ENCODE results near the gene MCOLN1. TPM values are rescaled to one million over a fixed set of nuclear protein-coding genes. Genes with fewer than 3 reads are reported as not detected.
A peak's percentile ranks its signal among the peaks of the same experiment; 100 is the strongest.

The MCOLN1 gene
- total and polyA plus RNA-seq, 2 of the 4 experiments (the other 2 are of a cell fraction), result 3.4 to 19.6 TPM

DNA sequence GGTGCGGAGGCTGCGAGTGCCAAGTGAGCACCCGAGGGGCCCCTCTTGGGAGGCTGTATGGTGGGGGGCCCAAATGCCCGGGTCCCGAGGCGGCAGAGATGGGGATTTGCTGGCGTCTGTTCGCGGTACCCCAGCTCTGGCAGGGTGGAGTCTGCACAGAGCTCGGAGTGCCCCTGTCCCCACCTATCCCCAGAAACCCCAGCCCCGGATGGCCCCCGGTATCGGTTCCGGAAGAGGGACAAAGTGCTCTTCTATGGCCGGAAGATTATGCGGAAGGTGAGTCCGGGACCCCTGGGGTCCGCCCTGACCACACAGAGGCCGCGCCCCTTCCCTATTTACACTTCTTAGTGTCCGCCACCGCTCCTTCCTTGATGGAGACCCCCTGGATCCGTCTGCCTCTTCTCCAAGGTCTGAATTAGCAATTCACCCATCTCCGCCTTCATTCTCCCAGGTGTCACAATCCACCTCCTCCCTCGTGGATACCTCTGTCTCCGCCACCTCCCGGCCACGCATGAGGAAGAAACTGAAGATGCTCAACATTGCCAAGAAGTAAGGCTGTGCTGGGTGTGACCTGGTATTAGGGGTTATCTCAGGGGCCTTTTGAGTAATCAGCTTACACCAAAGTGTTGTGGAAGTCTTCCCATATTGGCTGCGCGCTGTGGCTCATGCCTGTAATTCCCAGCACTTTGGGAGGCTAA is 13.7 kb downstream of the MCOLN1 start:
- TF ChIP-seq POLR2A (IDR thresholded peaks at IDR 0.05; ENCODE audit: low read depth, low read length), result no peak
- no peak for TF ChIP-seq NFE2L2 (IDR thresholded peaks at IDR 0.05; ENCODE audit: low read depth, low read length)
- no peak for TF ChIP-seq CHD1 (IDR thresholded peaks at IDR 0.05; ENCODE audit: low read depth, low read length)
- no peak for TF ChIP-seq MXI1 (IDR thresholded peaks at IDR 0.05; ENCODE audit: borderline replicate concordance, low read depth, low read length)
- TF ChIP-seq RFX5 (IDR thresholded peaks at IDR 0.05; ENCODE audit: low read depth, low read length), result no peak
- TF ChIP-seq SMC3 (IDR thresholded peaks at IDR 0.05; ENCODE audit: low read depth, low read length), result no peak
- TF ChIP-seq MAFK (IDR thresholded peaks at IDR 0.05; ENCODE audit: low read depth, low read length), result no peak
- TF ChIP-seq, protein P1, sequence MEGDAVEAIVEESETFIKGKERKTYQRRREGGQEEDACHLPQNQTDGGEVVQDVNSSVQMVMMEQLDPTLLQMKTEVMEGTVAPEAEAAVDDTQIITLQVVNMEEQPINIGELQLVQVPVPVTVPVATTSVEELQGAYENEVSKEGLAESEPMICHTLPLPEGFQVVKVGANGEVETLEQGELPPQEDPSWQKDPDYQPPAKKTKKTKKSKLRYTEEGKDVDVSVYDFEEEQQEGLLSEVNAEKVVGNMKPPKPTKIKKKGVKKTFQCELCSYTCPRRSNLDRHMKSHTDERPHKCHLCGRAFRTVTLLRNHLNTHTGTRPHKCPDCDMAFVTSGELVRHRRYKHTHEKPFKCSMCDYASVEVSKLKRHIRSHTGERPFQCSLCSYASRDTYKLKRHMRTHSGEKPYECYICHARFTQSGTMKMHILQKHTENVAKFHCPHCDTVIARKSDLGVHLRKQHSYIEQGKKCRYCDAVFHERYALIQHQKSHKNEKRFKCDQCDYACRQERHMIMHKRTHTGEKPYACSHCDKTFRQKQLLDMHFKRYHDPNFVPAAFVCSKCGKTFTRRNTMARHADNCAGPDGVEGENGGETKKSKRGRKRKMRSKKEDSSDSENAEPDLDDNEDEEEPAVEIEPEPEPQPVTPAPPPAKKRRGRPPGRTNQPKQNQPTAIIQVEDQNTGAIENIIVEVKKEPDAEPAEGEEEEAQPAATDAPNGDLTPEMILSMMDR (conservative IDR thresholded peaks at IDR 0.05; ENCODE audit: low read depth, low read length), result no peak
- TF ChIP-seq, protein P2, sequence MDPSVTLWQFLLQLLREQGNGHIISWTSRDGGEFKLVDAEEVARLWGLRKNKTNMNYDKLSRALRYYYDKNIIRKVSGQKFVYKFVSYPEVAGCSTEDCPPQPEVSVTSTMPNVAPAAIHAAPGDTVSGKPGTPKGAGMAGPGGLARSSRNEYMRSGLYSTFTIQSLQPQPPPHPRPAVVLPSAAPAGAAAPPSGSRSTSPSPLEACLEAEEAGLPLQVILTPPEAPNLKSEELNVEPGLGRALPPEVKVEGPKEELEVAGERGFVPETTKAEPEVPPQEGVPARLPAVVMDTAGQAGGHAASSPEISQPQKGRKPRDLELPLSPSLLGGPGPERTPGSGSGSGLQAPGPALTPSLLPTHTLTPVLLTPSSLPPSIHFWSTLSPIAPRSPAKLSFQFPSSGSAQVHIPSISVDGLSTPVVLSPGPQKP (IDR thresholded peaks at IDR 0.05; ENCODE audit: borderline replicate concordance, low read depth, low read length), result no peak
- TF ChIP-seq FOS (IDR thresholded peaks at IDR 0.05; ENCODE audit: low read depth, low read length), result no peak
- no peak for TF ChIP-seq MAZ (IDR thresholded peaks at IDR 0.05; ENCODE audit: borderline replicate concordance, low read depth, low read length)
- no peak for TF ChIP-seq RCOR1 (IDR thresholded peaks at IDR 0.05; ENCODE audit: insufficient replicate concordance, low read length)
- TF ChIP-seq, protein P3, sequence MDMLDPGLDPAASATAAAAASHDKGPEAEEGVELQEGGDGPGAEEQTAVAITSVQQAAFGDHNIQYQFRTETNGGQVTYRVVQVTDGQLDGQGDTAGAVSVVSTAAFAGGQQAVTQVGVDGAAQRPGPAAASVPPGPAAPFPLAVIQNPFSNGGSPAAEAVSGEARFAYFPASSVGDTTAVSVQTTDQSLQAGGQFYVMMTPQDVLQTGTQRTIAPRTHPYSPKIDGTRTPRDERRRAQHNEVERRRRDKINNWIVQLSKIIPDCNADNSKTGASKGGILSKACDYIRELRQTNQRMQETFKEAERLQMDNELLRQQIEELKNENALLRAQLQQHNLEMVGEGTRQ (IDR thresholded peaks at IDR 0.05; ENCODE audit: low read depth, low read length), result no peak
- Histone ChIP-seq H4K8ac (ENCODE audit: low read depth in 2 of 2, low read length in 2 of 2) (peak overlapping the region; percentile 50 to 79; a peak in 3 of 4 replicates), H2AK5ac (ENCODE audit: low read depth, low read length) (peak overlapping the region; percentile 59), H3K23ac (ENCODE audit: low read depth, low read length) (peak overlapping the region; percentile 54), H4K91ac (ENCODE audit: insufficient read depth, low read depth, low read length) (peak overlapping the region; percentile 58; the same call in 1 of the 2 replicates), H3K9me1 (ENCODE audit: insufficient read depth, low read length) (peaks cover 7% of the 10 kb centered on the region), H3K18ac (ENCODE audit: low read depth, low read length) (no peak overlapping the region), H3K9me3 (ENCODE audit: control insufficient read depth, insufficient read depth, low read length) (no peaks in the 10 kb centered on the region), H3K4ac (ENCODE audit: low read depth, low read length) (peak overlapping the region; percentile 90), H2BK5ac (ENCODE audit: low read depth, low read length, poor library complexity, severe bottlenecking) (peak overlapping the region; percentile 8), H4K20me1 (ENCODE audit: insufficient read depth, low read length) (no peaks in the 10 kb centered on the region), H3K4me1 (ENCODE audit: control insufficient read depth, insufficient read depth, low read length) (peaks cover 10% of the 10 kb centered on the region), H2AK9ac (replicated peaks; ENCODE audit: low read depth, low read length, poor library complexity) (peak overlapping the region; percentile 97), H2BK20ac (ENCODE audit: low read depth, low read length) (no peak overlapping the region), H3K79me1 (ENCODE audit: low read depth in 1 of 2, low read length in 2 of 2) (peaks cover 8 to 16% of the 10 kb centered on the region in 2 experiments; a peak in 2 of 4 replicates), H3K36me3 (ENCODE audit: control insufficient read depth, insufficient read depth, low read length) (peaks cover 15% of the 10 kb centered on the region), H2AFZ (replicated peaks; ENCODE audit: low read length, poor library complexity) (peak overlapping the region; percentile 92), H4K5ac (ENCODE audit: low read depth, low read length) (peak overlapping the region; percentile 75), H3K14ac (replicated peaks; ENCODE audit: low read depth, low read length) (peak overlapping the region; percentile 88), H2BK120ac (ENCODE audit: low read depth, low read length) (no peak overlapping the region), H3K4me2 (ENCODE audit: low read depth, low read length) (peak overlapping the region; percentile 69), H3K4me3 (ENCODE audit: insufficient read depth, low read depth, low read length) (peak overlapping the region; percentile 55), H3K27ac (ENCODE audit: insufficient read depth, low read length) (peak overlapping the region; percentile 45), H3K56ac (ENCODE audit: extremely low read depth, insufficient read depth, low read length) (no peak overlapping the region), H3K27me3 (ENCODE audit: control insufficient read depth, insufficient read depth, low read length) (no peaks in the 10 kb centered on the region), H2BK15ac (ENCODE audit: low read depth, low read length) (no peak overlapping the region), H3K9ac (ENCODE audit: low read depth, low read length) (peak overlapping the region; percentile 57)
- no peak for DNase-seq
- ATAC-seq (ENCODE audit: low read depth), result no peak
- 20% methylated on average over 6 of the region's 30 CpGs; no CpG with 5 or more reads in 1 of the 2 experiments for WGBS, 2 experiments (ENCODE audit: extremely low coverage in 2 of 2, insufficient read length in 1 of 2)
- BruUV-seq (replicated peaks), result no TSS peak
- intact Hi-C loops (cut with micrococcal nuclease), result no loop called here
- CTCF ChIA-PET, result no interaction called here
- POLR2A ChIA-PET (ENCODE audit: unreplicated experiment), result no interaction called here
- dilution Hi-C loops (cut with HindIII; ENCODE audit: low sequenced_read_pairs, unreplicated experiment), result no loop called here
- in situ Hi-C loops (cut with MboI; ENCODE audit: low sequenced_read_pairs), result no loop called here

Data from IMR-90 (cell line).